Middle frontal gyrus (tissue), 1 donor: ENCODE results near the gene BTBD1.
A peak's percentile ranks its signal among the peaks of the same experiment; 100 is the strongest.
"Not testable (repeated sequence)": the region's sequence is repeated elsewhere in the genome, so short reads cannot be mapped to it uniquely, and the experiment has no call there.

Source experiments
- DNase-seq: peaks from one replicate; pipeline ENCODE4 v3.0.0-alpha.2; 2015; ENCODE audit warnings: low spot score; ENCODE audit errors: extremely low spot score

The BTBD1 gene

GRCh38 chr15:83057696-83058376 lies 9.2 kb downstream of the BTBD1 start:
- DNase-seq, result no peak

GRCh38 chr15:83057002-83057401 lies 10.1 kb downstream of the BTBD1 start:
- no peak for DNase-seq

DNA sequence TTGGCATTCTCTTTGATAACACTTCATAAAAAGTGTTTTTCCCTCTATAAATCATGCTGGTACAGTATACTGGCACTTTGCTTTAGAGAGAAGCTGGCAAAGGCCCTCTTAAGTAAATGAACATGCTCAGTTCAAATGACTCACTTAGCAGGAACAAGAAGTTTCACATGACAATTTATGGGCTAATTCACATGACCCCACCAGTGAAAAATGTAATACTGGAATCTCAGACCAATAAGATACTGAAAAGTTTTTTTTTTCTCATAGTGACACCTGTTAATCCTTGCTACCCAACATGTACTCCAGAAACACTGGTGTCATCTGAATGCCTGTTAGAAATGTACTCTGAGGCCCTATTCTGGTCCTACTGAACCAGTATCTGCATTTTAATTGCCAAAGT lies 13.9 kb downstream of the BTBD1 start:
- DNase-seq, result no peak

DNA sequence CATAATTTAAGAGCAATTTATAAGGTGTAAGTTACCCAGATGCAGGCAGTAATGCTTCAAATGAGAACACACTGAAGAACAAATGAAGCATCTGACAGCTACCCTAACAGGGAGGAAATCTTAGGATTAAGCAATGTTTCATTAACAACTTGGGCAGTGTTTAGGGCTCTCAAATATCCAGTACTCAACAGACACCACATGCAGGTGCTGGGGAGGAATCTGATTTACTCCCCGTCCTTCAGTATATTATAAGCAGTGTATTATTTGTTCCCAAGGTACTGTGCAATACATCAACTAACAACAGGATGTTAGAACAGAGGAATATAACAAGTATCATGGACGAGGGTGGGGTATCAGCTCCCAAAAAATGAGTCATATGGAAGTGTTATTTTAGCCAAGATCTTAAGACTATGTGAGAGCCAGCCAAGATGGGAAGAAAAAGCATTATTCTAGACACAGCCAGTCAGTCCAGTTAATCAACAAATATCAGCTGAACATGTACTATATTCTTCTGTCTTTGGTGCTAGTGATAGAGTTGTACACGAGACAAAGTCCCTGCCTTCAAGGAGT lies 20.4 kb downstream of the BTBD1 start:
- DNase-seq, result no peak

DNA sequence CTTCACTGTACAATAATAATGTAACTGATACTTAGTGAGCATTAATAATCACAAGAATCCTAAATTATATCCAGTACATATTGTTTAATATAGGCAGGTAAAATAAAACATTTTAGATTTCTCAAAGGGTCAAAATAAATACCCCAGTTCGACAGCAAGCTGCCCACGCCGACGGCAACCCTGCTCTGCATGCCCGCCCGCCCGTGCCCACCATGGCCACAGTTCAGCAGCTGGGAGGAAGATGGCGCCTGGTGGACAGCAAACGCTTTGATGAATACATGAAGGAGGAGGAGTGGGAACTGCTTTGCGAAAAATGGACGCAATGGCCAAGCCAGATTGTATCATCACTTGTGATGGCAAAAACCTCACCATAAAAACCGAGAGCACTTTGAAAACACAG lies 22.9 kb downstream of the BTBD1 start:
- no peak for DNase-seq

DNA sequence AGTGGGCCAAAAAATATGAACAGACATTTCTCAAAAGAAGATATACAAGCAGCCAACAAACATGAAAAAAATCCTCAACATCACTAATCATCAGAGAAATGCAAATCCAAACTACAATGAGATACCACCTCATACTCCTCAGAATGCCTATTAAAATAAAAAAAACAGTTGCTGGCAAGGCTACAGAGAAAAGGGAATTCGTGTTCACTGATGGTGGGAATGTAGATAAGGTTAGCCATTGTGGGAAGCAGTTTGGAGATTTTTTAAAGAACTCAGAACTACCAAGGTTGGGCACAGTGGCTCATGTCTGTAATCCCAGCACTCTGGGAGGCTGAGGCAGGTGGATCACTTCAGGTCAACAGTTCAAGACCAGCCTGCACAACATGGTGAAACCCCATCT lies 27.8 kb downstream of the BTBD1 start:
- DNase-seq, result no peak

DNA sequence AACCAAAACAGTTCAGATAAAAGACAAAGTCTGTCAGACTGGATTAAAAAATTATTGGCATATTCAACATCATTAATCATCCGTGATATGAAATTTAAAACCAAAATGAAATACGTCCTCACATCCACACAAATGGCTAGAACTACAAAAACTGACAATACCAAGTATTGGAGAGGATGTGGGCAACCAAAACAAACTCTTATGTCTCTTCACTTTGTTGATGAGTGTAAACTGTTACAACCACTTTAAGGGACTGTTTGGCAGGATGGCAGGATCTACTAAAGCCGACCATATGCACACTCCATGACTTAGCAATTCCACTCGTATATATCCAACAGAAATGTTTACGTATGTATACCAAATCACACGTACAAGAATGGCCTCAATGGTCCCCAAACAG lies 30.8 kb downstream of the BTBD1 start:
- DNase-seq, result no peak

DNA sequence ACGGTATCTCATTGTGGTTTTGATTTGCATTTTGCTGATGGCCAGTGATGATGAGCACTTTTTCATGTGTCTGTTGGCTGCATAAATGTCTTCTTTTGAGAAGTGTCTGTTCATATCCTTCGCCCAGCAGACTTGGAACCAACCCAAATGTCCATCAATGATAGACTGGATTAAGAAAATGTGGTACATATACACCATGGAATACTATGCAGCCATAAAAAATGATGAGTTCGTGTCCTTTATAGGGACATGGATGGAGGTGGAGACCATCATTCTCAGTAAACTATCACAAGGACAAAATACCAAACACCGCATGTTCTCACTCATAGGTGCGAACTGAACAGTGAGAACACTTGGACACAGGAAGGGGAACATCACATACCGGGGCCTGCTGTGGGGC lies 35.8 kb downstream of the BTBD1 start:
- not testable (repeated sequence) for DNase-seq

DNA sequence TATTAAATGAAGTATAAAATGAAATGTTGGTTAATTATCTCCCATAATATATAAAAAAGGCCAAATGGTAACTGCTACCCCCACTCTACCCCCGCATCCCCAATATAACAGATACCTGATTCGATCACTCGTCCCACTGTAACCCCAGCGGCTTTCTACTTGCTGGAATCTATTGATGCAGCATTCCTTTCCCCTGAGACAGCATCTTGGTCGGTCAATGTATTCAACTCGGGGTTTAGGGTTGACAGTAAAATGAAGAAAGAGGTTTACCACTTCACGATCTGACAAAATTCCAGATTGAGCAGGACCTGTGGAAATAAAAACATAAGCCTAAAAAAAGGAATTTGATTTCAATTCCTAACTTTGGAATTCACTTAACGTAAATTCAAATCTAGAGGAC lies 37.0 kb downstream of the BTBD1 start:
- DNase-seq, result no peak

DNA sequence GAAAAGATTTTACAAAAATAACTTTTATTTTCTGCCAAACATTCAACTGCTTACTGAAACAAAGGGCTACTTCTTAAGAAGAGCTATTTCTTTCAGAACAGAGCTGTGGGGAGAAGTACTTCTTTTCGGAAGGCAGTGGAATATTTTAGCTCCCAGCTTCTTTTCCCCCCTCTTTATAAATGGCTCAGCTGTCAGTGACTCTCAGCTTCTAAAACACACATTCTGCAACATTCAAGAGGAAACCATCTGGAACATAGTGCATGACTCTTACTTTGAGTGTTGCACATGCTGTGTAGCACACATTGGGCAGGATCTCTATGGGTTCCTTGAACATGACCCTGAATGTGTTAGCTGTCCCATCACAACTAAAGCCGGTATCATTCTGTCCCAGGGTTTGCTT lies 48.6 kb downstream of the BTBD1 start:
- no peak for DNase-seq

- no peak for DNase-seq
Measured at GRCh38 chr15:83016906-83017305, 50.1 kb downstream of the BTBD1 start.

GRCh38 chr15:83015361-83015760 lies 51.7 kb downstream of the BTBD1 start:
- no peak for DNase-seq

DNA sequence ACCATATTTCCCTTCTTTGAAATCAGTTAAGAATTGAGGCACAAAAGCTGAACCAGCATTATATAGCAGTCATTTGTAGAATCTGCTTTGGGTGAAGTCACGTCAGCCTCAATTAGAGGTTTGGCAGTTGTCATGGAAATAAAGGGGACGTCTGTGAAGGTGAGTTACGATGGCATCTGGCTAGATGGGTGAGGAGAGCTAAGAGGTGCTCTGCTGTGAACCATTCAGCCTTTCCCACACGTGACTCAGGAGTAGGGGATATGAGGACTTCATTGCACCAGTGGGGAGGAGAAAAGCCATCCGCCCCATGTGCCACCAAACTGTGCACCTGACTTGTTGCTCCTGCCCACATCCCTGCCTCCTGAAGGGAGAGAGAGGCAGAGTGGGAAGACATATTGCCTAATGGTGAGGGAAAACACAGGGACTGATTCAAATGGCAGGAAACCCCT lies 52.8 kb downstream of the BTBD1 start:
- no peak for DNase-seq

DNA sequence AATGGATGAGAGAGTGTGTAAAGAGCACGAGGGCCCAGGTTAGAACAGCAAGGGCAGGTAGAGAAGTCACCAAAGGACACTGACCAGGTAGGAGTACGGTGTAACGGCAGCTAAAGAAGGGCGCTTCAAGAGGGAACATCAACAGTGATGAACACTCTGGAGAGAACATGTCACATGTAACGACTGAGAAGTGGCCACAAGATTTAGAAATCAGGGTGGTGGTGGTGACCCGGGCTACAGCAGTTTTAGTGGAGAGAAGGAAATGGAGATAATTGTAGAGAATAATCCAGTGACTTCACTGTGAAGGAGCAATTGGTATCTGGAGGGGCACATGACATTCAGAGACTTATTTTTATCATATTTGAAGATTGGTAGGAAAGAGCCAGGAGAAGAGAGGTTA lies 54.4 kb downstream of the BTBD1 start:
- DNase-seq, result no peak

DNA sequence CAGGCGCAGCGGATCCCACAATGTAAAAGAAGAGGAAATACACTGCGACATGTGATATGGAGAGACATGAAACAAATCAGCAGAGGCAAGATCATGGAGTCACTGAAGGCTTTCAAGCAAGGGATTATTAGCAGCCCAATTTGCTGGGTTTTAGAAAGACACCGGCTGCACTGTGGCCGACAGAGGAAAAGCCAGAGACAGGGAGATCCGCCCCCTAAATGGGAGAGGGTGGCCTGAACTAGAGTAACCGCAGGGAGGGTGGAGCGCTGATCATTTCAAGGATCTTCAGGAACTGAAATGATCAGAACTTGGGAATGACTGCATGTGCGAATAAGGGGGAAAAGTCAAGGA lies 55.0 kb downstream of the BTBD1 start:
- DNase-seq, result no peak

DNA sequence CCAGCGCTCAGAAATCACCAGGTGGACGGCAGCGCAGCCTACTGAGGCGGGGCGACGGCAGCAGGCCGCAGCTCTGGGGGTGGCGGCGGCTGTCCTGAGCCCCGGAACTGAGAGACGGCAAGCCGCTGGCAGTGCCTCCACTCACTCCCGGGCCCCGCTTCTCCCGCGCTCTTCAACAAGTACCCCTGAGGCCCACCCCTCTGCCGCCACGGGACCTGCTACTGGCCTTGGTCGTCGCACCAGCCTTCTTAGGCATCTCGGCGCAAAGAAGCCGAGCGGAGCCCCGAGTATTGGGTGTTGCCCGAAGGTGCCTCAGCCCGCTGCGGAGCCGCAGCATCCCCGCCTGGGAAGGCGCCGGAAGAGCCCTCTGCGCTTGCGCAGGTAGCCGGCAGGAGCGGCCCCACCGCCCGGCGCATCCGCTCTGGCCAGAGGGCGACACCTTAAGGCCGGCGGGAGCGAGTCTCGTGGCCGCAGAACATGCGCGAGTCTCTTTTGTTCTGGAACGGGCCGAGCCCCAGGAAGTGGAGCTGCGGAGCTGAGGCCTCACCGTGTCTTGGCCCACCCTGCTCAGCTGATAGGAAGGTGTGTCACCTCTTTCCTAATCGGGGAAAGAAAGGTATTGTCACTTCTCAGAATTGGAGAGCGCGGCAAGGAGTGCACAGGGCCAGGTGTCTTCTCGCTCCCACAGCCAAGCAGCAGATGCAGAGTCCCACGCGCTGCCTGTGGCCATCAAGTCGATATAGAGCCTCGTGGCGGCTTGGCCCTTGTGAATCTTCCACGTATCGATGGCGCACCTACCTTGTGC lies 55.6 kb downstream of the BTBD1 start, which contains the start of gene C15orf40:
TSS of gene C15orf40 (minus strand) at position 369 of the 805 bp plus-strand sequence. CDS start at position 337, 32 bp downstream.
- peak; percentile 78 for DNase-seq

GRCh38 chr15:83010709-83011270 lies 56.3 kb downstream of the BTBD1 start:
- no peak for DNase-seq

DNA sequence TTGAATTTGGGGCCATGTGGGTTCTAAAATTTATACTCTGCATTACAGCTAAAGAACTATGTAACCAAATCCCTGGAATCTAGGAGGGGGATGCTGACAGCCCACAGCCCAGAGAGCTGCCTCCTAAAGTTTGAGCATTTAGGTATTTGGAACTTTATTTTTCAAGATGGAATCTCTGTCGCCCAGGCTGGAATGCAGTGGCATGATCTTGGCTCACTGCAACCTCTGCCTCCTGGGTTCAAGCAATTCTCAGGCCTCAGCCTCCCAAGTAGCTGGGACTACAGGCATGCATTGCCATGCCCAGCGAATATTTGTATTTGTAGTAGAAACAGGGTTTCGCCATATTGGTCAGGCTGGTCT lies 66.4 kb downstream of the BTBD1 start:
- not testable (repeated sequence) for DNase-seq

GRCh38 chr15:82999905-83000671 lies 67.0 kb downstream of the BTBD1 start:
- DNase-seq, result peak; percentile 47

DNA sequence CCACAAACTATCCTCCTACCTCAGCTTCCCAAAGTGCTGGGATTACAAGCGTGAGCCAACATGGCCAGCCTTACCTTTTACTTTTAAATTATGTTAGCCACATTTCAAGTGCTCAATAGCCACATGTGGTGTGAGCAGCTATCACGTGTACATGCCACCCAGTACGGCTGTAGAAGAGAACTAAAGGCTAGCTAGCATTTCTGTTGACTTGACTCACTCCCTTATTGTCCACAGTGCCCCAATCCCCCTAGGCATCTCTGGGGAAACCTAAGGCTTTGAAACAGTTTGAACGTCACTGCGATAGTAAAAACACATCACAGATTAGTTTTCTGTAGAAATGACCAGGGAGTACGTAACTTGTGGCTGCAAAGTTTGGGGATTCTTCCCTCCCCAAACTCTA lies 67.6 kb downstream of the BTBD1 start:
- no peak for DNase-seq

GRCh38 chr15:82995938-82996337 lies 71.1 kb downstream of the BTBD1 start:
- no peak for DNase-seq
